ENCODE measurements around the gene ATP6V0A4. TPM values are rescaled to one million over a fixed set of nuclear protein-coding genes. Genes with fewer than 3 reads are reported as not detected.
"Not testable (repeated sequence)": the region's sequence is repeated elsewhere in the genome, so short reads cannot be mapped to it uniquely, and the experiment has no call there.

The ATP6V0A4 gene
- total and polyA plus RNA-seq, 7 donors, result not detected

GRCh38 chr7:138700857-138701536 lies 97.0 kb downstream of the ATP6V0A4 start, which contains the start of gene SVOPL:
Gene SVOPL, minus strand, starts transcription at chr7:138701362. Its CDS starts 22,317 bp downstream, at chr7:138679045.
- no peaks in the 10 kb centered on the region for H3K27me3 ChIP-seq
- intact Hi-C loops (cut with DNase I), result no loop called here
- H3K9me3 ChIP-seq, result no peaks in the 10 kb centered on the region
- no peak within 1 kb of the TSS for H3K27ac ChIP-seq
- WGBS, 2 donors, result 24 to 64% methylated on average over 7 of the region's 7 CpGs
- peak; percentile 7 for DNase-seq
- H3K4me1 ChIP-seq, result no peaks in the 10 kb centered on the region
- H3K4me3 ChIP-seq, result no peak within 1 kb of the TSS
- H3K36me3 ChIP-seq, result no peaks in the 10 kb centered on the region
- TF ChIP-seq CTCF (IDR thresholded peaks at IDR 0.05) (no peak), EP300 (IDR thresholded peaks at IDR 0.05) (no peak), POLR2A (IDR thresholded peaks at IDR 0.05) (no peak), POLR2AphosphoS5 (IDR thresholded peaks at IDR 0.05) (no peak)

DNA sequence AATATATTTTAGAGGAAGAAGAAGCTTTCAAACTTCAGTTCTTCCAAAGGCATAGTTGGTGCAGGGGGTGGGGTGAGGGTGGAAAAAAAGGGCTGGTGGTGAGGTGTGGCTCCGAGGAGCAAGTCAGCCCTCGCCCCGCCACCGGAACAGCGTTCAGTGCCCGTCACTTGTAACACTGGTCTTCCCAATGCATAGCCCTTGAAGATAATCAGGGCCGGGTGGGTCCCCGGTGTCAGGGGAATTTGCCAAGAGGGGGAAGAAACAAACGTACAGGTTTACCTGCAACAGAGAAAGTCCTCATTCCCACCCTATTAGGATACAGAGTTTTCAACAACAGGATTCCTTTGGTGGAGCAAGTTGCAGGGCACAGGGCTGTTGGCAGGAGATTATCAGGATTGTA lies 98.3 kb downstream of the ATP6V0A4 start:
- no peak for DNase-seq

GRCh38 chr7:138698281-138698680 lies 99.7 kb downstream of the ATP6V0A4 start:
- Histone ChIP-seq H3K27me3 (no peaks in the 10 kb centered on the region), H3K27ac (no peak overlapping the region), H3K4me3 (no peak overlapping the region), H3K36me3 (no peaks in the 10 kb centered on the region), H3K4me1 (no peaks in the 10 kb centered on the region), H3K9me3 (no peaks in the 10 kb centered on the region)
- 94 to 97% methylated on average over 7 of the region's 7 CpGs for WGBS, 2 donors
- intact Hi-C loops (cut with DNase I), result no loop called here
- DNase-seq, result no peak
- TF ChIP-seq CTCF (IDR thresholded peaks at IDR 0.05), result no peak
- no peak for TF ChIP-seq POLR2A (IDR thresholded peaks at IDR 0.05)
- no peak for TF ChIP-seq EP300 (IDR thresholded peaks at IDR 0.05)
- TF ChIP-seq POLR2AphosphoS5 (IDR thresholded peaks at IDR 0.05), result no peak

More for the DNA sequence above, 98.3 kb downstream of the ATP6V0A4 start:
- Histone ChIP-seq H3K4me3 (no peak overlapping the region), H3K9me3 (no peaks in the 10 kb centered on the region), H3K27me3 (no peaks in the 10 kb centered on the region), H3K27ac (no peak overlapping the region), H3K36me3 (no peaks in the 10 kb centered on the region), H3K4me1 (no peaks in the 10 kb centered on the region)
- TF ChIP-seq CTCF (IDR thresholded peaks at IDR 0.05), result no peak
- no peak for TF ChIP-seq POLR2A (IDR thresholded peaks at IDR 0.05)
- no peak for TF ChIP-seq EP300 (IDR thresholded peaks at IDR 0.05)
- TF ChIP-seq POLR2AphosphoS5 (IDR thresholded peaks at IDR 0.05), result no peak
- WGBS, 2 donors, result 77 to 84% methylated on average over 9 of the region's 9 CpGs
- intact Hi-C loops (cut with DNase I), result no loop called here

- WGBS, 2 donors, result 65 to 91% methylated on average over 2 of the region's 2 CpGs
- no peaks in the 10 kb centered on the region for H3K36me3 ChIP-seq
- no peaks in the 10 kb centered on the region for H3K27me3 ChIP-seq
- TF ChIP-seq POLR2AphosphoS5 (IDR thresholded peaks at IDR 0.05) (no peak), CTCF (IDR thresholded peaks at IDR 0.05) (no peak)
- H3K9me3 ChIP-seq, result no peaks in the 10 kb centered on the region
- no peaks in the 10 kb centered on the region for H3K4me1 ChIP-seq
- intact Hi-C loops (cut with DNase I), result no loop called here
- H3K27ac ChIP-seq, result no peak overlapping the region
- H3K4me3 ChIP-seq, result no peak overlapping the region
- DNase-seq, result no peak
Measured at GRCh38 chr7:138697535-138698182, 100.3 kb downstream of the ATP6V0A4 start.

GRCh38 chr7:138695776-138696175 lies 102.2 kb downstream of the ATP6V0A4 start:
- H3K36me3 ChIP-seq; H3K9me3 ChIP-seq; H3K27ac ChIP-seq; DNase-seq; H3K4me1 ChIP-seq; H3K4me3 ChIP-seq; H3K27me3 ChIP-seq; intact Hi-C loops (cut with DNase I): not testable (repeated sequence)
- 90 to 96% methylated on average over 9 of the region's 9 CpGs for WGBS, 2 donors
